Measurements from ENCODE around the gene KCNC2. TPM values are rescaled to one million over a fixed set of nuclear protein-coding genes. Genes with fewer than 3 reads are reported as not detected.

Gene KCNC2
- total RNA-seq, 2 experiments from 2014 or later, result not detected

DNA sequence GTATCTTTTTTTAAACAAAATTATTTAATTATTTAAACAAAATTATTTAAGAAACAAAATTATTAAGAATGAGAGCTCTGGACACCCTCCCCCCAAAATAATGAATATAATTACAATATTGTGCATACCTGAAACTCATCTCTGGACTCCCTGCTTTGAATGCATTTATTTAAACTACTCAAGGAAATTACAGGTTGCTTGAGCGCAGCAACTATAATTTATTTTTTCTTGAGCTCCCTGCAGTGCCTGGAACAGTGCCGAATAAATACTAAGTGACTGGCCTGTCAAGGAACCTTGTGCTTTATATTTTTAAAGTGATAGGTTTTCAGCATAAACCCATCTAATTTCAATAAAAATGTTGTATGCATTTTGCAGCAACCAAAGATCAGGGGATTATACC is 93.9 kb downstream of the KCNC2 start:
- TF ChIP-seq, protein P1, sequence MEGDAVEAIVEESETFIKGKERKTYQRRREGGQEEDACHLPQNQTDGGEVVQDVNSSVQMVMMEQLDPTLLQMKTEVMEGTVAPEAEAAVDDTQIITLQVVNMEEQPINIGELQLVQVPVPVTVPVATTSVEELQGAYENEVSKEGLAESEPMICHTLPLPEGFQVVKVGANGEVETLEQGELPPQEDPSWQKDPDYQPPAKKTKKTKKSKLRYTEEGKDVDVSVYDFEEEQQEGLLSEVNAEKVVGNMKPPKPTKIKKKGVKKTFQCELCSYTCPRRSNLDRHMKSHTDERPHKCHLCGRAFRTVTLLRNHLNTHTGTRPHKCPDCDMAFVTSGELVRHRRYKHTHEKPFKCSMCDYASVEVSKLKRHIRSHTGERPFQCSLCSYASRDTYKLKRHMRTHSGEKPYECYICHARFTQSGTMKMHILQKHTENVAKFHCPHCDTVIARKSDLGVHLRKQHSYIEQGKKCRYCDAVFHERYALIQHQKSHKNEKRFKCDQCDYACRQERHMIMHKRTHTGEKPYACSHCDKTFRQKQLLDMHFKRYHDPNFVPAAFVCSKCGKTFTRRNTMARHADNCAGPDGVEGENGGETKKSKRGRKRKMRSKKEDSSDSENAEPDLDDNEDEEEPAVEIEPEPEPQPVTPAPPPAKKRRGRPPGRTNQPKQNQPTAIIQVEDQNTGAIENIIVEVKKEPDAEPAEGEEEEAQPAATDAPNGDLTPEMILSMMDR (IDR thresholded peaks at IDR 0.05), result no peak
- H3K4me3 Mint-ChIP-seq, result no peak overlapping the region
- H3K27me3 Mint-ChIP-seq, result no peaks in the 10 kb centered on the region
- no peak for ATAC-seq
- POLR2A ChIA-PET, result no interaction called here
- H3K4me1 Mint-ChIP-seq (ENCODE audit: low read depth), result no peaks in the 10 kb centered on the region
- CTCF ChIA-PET, result no interaction called here
- H3K36me3 Mint-ChIP-seq (ENCODE audit: low read depth), result no peaks in the 10 kb centered on the region
- no peak overlapping the region for H3K27ac Mint-ChIP-seq
- no peak for DNase-seq
- H3K9me3 Mint-ChIP-seq, result no peaks in the 10 kb centered on the region
- intact Hi-C loops (cut with micrococcal nuclease), result no loop called here

DNA sequence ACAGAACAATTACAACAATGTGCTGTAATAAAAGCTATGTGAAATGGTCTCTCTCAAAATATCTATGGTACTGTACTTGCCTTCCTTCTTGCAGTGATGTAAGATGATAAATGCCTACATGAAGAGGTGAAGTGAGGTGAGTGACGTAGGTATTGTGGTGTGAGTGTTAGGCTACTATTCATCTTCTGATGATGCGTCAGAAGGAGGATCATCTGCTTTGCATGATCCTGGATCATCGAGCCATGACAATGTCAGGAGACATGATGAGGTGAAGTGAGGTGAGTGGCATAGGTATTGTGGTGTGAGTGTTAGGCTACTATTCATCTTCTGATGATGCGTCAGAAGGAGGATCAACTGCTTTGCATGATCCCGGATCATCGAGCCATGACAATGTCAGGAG is 105.8 kb downstream of the KCNC2 start:
- ATAC-seq, result no peak
- intact Hi-C loops (cut with micrococcal nuclease), result no loop called here
- DNase-seq, result no peak
- no peaks in the 10 kb centered on the region for H3K36me3 Mint-ChIP-seq (ENCODE audit: low read depth)
- ChIA-PET POLR2A (no interaction called here), CTCF (no interaction called here)
- H3K9me3 Mint-ChIP-seq, result no peaks in the 10 kb centered on the region
- no peaks in the 10 kb centered on the region for H3K4me1 Mint-ChIP-seq (ENCODE audit: low read depth)
- no peaks in the 10 kb centered on the region for H3K27me3 Mint-ChIP-seq
- H3K4me3 Mint-ChIP-seq, result no peak overlapping the region
- no peak overlapping the region for H3K27ac Mint-ChIP-seq
- TF ChIP-seq, protein P1 (IDR thresholded peaks at IDR 0.05), result no peak

DNA sequence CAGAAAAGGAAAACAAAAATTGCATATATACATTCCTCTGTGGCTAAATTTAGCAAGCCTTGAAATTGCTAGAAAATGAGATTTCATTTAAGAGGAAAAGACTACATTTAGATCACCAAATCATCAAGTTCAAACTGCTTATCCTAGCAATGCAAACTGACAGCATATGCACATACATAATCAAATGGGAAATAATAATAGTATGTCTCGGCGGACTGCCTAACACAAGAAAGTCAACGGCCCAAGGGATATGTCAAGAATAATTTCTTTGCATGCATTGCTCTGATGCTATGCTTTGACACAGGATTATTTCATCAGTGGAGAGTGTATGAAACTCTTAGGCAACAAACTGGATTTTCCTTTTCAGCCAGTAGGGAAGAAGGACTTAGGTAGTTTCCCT is 107.9 kb downstream of the KCNC2 start:
- intact Hi-C loops (cut with micrococcal nuclease), result no loop called here
- Mint-ChIP-seq H3K36me3 (ENCODE audit: low read depth) (no peaks in the 10 kb centered on the region), H3K27ac (no peak overlapping the region), H3K27me3 (no peaks in the 10 kb centered on the region), H3K9me3 (no peaks in the 10 kb centered on the region), H3K4me1 (ENCODE audit: low read depth) (no peaks in the 10 kb centered on the region), H3K4me3 (no peak overlapping the region)
- TF ChIP-seq, protein P1 (IDR thresholded peaks at IDR 0.05), result no peak
- CTCF ChIA-PET, result interaction anchor here (0.7 kb wide), 1 partner anchor 120 kb away, joined by 3 read pairs; no protein-coding TSS in a partner anchor
- ATAC-seq, result no peak
- DNase-seq, result no peak
- POLR2A ChIA-PET, result interaction anchor here (0.7 kb wide), 1 partner anchor 12 kb away, joined by 3 read pairs; no protein-coding TSS in a partner anchor

DNA sequence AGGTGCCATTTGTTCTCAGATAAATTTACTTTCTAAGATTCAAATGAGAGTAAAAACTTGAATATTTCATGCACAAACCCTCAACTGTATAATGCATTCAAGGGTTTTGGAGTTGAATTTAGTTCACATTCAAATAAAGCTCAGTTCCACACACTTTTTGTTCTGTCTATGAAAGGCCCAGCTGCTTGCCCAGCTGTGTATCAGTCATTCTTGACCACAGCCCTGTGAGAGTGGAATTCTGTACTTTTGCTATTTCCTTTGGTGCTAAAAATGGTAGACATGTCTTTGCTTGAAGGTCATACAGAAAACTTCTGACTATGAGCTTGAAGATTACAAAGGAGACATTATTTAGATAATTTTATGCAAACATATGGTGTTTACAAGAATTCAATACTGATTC is 110.4 kb downstream of the KCNC2 start:
- DNase-seq (no peak), ATAC-seq (no peak)
- Mint-ChIP-seq H3K27ac (no peak overlapping the region), H3K9me3 (no peaks in the 10 kb centered on the region), H3K36me3 (ENCODE audit: low read depth) (no peaks in the 10 kb centered on the region), H3K4me3 (no peak overlapping the region), H3K27me3 (peaks cover 1% of the 10 kb centered on the region), H3K4me1 (ENCODE audit: low read depth) (no peaks in the 10 kb centered on the region)
- POLR2A ChIA-PET, result no interaction called here
- TF ChIP-seq, protein P1 (IDR thresholded peaks at IDR 0.05), result no peak
- intact Hi-C loops (cut with micrococcal nuclease), result no loop called here
- CTCF ChIA-PET, result no interaction called here

DNA sequence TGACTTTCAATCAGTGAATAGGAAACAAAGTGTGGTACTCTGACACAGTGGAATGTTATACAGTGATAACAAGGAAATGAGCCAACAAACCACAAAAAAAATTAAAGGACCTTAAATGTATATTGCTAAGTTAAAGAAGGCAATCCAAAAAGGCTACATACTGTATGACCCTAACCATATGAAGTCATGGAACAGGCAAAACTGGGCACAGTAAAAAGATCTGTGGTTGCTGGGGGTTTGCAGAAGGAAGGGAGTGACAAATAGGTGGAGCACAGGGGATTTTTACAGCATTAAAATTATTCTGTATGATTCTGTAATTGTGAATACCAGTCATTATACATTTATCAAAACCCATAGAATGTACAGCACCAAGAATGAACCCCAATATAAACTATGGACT is 112.6 kb downstream of the KCNC2 start:
- peaks cover 2% of the 10 kb centered on the region for H3K27me3 Mint-ChIP-seq
- ChIA-PET POLR2A (no interaction called here), CTCF (no interaction called here)
- no peak overlapping the region for H3K4me3 Mint-ChIP-seq
- no peak for ATAC-seq
- no peaks in the 10 kb centered on the region for H3K36me3 Mint-ChIP-seq (ENCODE audit: low read depth)
- no peaks in the 10 kb centered on the region for H3K9me3 Mint-ChIP-seq
- TF ChIP-seq, protein P1 (IDR thresholded peaks at IDR 0.05), result no peak
- H3K4me1 Mint-ChIP-seq (ENCODE audit: low read depth), result no peaks in the 10 kb centered on the region
- no peak overlapping the region for H3K27ac Mint-ChIP-seq
- no peak for DNase-seq
- intact Hi-C loops (cut with micrococcal nuclease), result no loop called here
